Measurements from ENCODE around the gene RGS17.
A peak's percentile ranks its signal among the peaks of the same experiment; 100 is the strongest.
"Not testable (repeated sequence)": the region's sequence is repeated elsewhere in the genome, so short reads cannot be mapped to it uniquely, and the experiment has no call there.

RGS17 gene

DNA sequence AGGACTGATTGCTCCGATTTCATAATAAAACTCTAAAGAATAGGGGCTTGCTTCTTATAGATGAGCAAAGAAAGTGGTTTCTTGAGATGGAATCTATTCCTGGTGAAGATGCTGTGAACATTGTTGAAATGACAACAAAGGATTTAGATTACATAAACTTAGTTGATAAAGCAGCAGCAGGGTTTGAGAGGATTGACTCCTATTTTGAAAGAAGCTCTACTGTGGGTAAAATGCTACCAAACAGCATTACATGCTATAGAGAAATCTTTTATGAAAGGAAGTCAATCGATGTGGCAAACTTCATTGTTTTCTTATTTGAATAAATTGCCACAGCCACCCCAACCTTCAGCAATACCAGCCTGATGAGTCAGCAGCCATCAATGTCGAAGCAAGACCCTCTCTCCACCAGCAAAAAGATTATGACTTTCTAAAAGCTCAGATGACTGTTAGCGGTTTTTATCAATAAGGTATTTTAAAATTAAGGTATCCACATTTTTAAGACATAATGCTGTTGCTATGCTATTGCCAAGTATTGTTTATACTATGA is 115.9 kb downstream of the RGS17 start:
- no peak overlapping the region for H3K4me3 ChIP-seq (replicated peaks in 1 of 2; ENCODE audit: low read depth in 2 of 2, low read length in 2 of 2)
- no peak for TF ChIP-seq CTCF (IDR thresholded peaks at IDR 0.05; ENCODE audit: low read depth, low read length)
- peak in 1 of 2 donors; percentile 40 for DNase-seq (ENCODE audit: low read depth in 2 of 2)

DNA sequence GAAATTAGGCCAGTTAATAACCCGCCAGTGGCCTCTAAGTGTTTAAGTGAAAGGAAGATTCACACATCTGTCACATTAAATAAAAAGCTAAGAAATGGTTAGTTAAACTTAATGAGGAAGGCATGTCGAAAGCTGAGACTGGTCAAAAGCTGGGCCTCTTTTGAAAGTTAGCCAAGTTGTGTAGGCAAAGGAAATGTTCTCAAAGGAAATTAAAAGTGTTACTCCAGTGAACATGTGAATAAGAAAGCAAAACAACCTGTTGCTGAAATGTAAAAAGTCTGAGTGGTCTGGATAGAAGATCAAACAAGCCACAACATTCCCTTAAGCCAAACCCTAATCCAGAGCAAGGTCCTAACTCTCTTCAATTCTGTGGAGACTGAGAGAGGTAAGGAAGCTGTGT is 117.6 kb downstream of the RGS17 start:
- H3K4me3 ChIP-seq (replicated peaks in 1 of 2; ENCODE audit: low read depth in 2 of 2, low read length in 2 of 2) = no peak overlapping the region
- peak in 1 of 2 donors; percentile 52 for DNase-seq (ENCODE audit: low read depth in 2 of 2)
- TF ChIP-seq CTCF (IDR thresholded peaks at IDR 0.05; ENCODE audit: low read depth, low read length) = no peak

- no peak for TF ChIP-seq CTCF (IDR thresholded peaks at IDR 0.05; ENCODE audit: low read depth, low read length)
- no peak overlapping the region for H3K4me3 ChIP-seq (replicated peaks in 1 of 2; ENCODE audit: low read depth in 2 of 2, low read length in 2 of 2)
- DNase-seq (ENCODE audit: low read depth in 2 of 2) = no peak
Observed at GRCh38 chr6:153012856-153013255, 118.2 kb downstream of the RGS17 start.

DNA sequence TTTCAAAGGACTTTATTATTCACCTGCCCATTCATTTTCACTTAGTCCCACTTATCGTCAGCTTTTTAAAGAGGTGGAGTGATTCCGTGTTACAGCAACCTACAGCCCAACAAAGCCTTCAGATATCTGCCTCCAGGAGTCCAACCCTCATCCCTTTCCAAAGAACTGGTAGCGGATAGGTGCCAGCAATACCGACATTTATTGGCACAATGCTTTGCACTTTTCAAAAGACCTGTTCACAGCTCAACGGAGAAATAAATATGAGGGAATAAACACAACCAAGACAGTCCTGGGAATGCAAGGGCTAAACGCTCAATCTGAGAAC is 127.8 kb downstream of the RGS17 start:
- no peak for DNase-seq (ENCODE audit: low read depth in 2 of 2)
- peak overlapping the region; percentile 83 to 84 for H3K4me3 ChIP-seq (replicated peaks in 1 of 2; ENCODE audit: low read depth in 2 of 2, low read length in 2 of 2)
- no peak for TF ChIP-seq CTCF (IDR thresholded peaks at IDR 0.05; ENCODE audit: low read depth, low read length)

DNA sequence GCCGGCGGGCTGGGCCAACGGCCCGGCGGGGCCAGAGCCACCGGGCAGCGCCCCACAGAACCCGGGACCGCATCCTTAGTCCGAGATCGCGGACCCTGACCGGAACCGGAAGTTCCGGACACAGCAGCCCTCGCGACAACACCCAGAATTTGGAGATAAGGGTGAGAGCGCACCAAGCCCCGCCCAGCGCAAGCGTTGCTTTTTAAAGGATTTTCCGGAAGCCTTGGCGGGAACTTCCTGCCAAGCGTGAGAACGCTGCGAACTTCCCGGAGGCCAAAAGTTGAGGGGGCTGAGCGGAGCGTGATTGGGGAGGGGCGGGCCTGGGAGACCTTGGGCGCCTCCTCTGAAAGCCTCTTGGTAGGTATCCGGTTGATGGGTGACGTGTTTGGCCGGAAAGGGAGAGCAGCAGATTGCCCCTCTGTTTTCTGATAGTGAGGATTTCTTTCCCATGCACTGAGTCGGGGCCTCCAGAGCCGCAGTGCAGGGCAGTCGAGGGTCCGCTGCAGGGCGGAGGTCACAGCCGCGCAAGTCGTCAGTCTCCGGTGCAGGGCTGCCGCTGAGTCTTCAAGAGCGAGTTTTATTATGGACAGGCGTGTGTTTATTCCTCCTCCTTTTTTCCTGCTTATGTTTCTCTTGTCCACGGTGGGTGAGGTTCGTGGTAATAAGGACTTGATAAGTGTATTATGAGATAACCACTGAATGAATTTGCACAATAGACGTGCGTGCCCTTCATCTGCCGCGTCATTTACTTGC is 128.3 kb downstream of the RGS17 start, which contains the start of gene MTRF1L:
Gene MTRF1L (minus strand): TSS at position 97 of the 753 bp plus-strand sequence. CDS start 24 bp downstream, at position 73.
- peak; percentile 97 to 98 for DNase-seq (ENCODE audit: low read depth in 2 of 2)
- H3K4me3 ChIP-seq (replicated peaks in 1 of 2; ENCODE audit: low read depth in 2 of 2, low read length in 2 of 2) = peak within 1 kb of the TSS; percentile 83 to 84
- TF ChIP-seq CTCF (IDR thresholded peaks at IDR 0.05; ENCODE audit: low read depth, low read length) = no peak

GRCh38 chr6:153001767-153002612 is 129.1 kb downstream of the RGS17 start:
- DNase-seq (ENCODE audit: low read depth in 2 of 2) = peak; percentile 22 to 30
- peak overlapping the region; percentile 83 to 84 for H3K4me3 ChIP-seq (replicated peaks in 1 of 2; ENCODE audit: low read depth in 2 of 2, low read length in 2 of 2)
- no peak for TF ChIP-seq CTCF (IDR thresholded peaks at IDR 0.05; ENCODE audit: low read depth, low read length)

DNA sequence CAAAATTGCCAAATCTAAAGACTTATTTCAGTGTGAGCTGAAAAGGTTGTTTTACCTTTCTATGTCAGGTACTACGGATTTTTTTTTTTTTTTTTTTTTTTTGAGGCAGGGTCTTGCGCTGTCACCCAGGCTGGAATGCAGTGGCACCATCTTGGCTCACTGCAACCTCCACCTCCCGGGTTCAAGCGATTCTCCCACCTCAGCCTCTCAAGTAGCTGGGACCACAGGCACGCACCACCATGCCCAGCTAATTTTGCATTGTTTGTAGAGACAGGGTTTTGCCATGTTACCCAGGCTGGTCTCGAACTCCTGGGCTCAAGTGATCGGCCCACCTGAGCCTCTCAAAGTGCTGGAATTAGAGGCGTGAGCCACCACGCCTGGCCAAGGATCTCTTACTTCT is 130.3 kb downstream of the RGS17 start:
- DNase-seq (ENCODE audit: low read depth in 2 of 2) = not testable (repeated sequence)
- H3K4me3 ChIP-seq (replicated peaks in 1 of 2; ENCODE audit: low read depth in 2 of 2, low read length in 2 of 2) = peak overlapping the region in 1 of 2 donors; percentile 83

Measured in cardiac fibroblast (primary cell).